ENCODE data around the gene SORT1.
"Not testable (repeated sequence)": the region's sequence is repeated elsewhere in the genome, so short reads cannot be mapped to it uniquely, and the experiment has no call there.

The SORT1 gene

GRCh38 chr1:109397581-109398342, at the start of gene SORT1:
Gene SORT1, minus strand, starts transcription at chr1:109397918. Its CDS starts 26 bp downstream, at chr1:109397892.
- DNase-seq = peak; percentile 99

GRCh38 chr1:109445949-109446695, 48.4 kb upstream of the SORT1 start:
- DNase-seq = not testable (repeated sequence)

- DNase-seq = no peak
Observed at GRCh38 chr1:109444346-109444745, 46.6 kb upstream of the SORT1 start.

GRCh38 chr1:109443476-109443875, 45.8 kb upstream of the SORT1 start:
- no peak for DNase-seq

GRCh38 chr1:109441069-109441468, 43.4 kb upstream of the SORT1 start:
- no peak for DNase-seq

GRCh38 chr1:109438798-109439297, 41.1 kb upstream of the SORT1 start:
- DNase-seq = no peak

- no peak for DNase-seq
Observed at GRCh38 chr1:109434484-109434883, 36.8 kb upstream of the SORT1 start.

- no peak for DNase-seq
Observed at GRCh38 chr1:109433322-109433721, 35.6 kb upstream of the SORT1 start.

- DNase-seq = no peak
Observed at GRCh38 chr1:109432336-109432735, 34.6 kb upstream of the SORT1 start.

GRCh38 chr1:109427171-109427467, 29.4 kb upstream of the SORT1 start:
- DNase-seq = no peak

- peak; percentile 99 for DNase-seq
Observed at GRCh38 chr1:109426281-109427170, 28.8 kb upstream of the SORT1 start, which contains the start of gene PSMA5. Gene PSMA5, minus strand, starts transcription at chr1:109426448. Its CDS starts 118 bp downstream, at chr1:109426330.

- no peak for DNase-seq
Observed at GRCh38 chr1:109425391-109426280, 27.9 kb upstream of the SORT1 start.

GRCh38 chr1:109423498-109423897, 25.8 kb upstream of the SORT1 start:
- DNase-seq = no peak

GRCh38 chr1:109412551-109412950, 14.8 kb upstream of the SORT1 start:
- no peak for DNase-seq

GRCh38 chr1:109404838-109405237, 7.1 kb upstream of the SORT1 start:
- DNase-seq = no peak

- no peak for DNase-seq
Observed at GRCh38 chr1:109402025-109402424, 4.3 kb upstream of the SORT1 start.

- no peak for DNase-seq
Observed at GRCh38 chr1:109400035-109400655, 2.4 kb upstream of the SORT1 start.

- DNase-seq = no peak
Observed at GRCh38 chr1:109399326-109399957, 1.7 kb upstream of the SORT1 start.

- DNase-seq = no peak
Observed at GRCh38 chr1:109398343-109399225, 866 bp upstream of the SORT1 start.

Data from islet precursor cell (in vitro differentiated cells).